AG04449 (cell line): ENCODE data around the gene ADORA1.

Experiments
- CTCF ChIA-PET: fragments of 350-600 bp; formaldehyde crosslinking; extraction: SDS; loops from one replicate; lab custom pipeline; 2021; ENCODE audit warnings: antibody characterized with exemption; lab: Yijun Ruan, JAX
- POLR2A ChIA-PET: fragments of 400-600, 350-600 bp; formaldehyde crosslinking; extraction: SDS; loops from one replicate; lab custom pipeline; 2020; ENCODE audit warnings: antibody characterized with exemption, inconsistent platforms; lab: Yijun Ruan, JAX
- DNase-seq: peaks from one replicate; pipeline ENCODE4 v3.0.0-alpha.2; 2010; ENCODE audit warnings: low read depth, low spot score
- H3K4me3 ChIP-seq: 2 replicates; pipeline ENCODE4 v1.5.1; 2011; ENCODE audit warnings: low read depth, mild to moderate bottlenecking, control low read depth, low read length
- TF ChIP-seq, protein P1 (sequence below): IDR thresholded peaks from one replicate; pipeline ENCODE4 v1.5.1; 2011; ENCODE audit warnings: mild to moderate bottlenecking, moderate library complexity, low read length, control low read depth, inconsistent platforms; ENCODE audit not compliant: insufficient read depth; ENCODE audit errors: missing control alignments

ADORA1 gene

GRCh38 chr1:203168256-203168786 is 40.8 kb downstream of the ADORA1 start:
- ChIA-PET POLR2A (no interaction called here), CTCF (interaction anchor here (0.8 to 15.2 kb wide), 5 partner anchors 15 to 128 kb away, joined by 3 to 209 read pairs (median 4); partner anchors contain the start of gene CHI3L1)
- no peak overlapping the region for H3K4me3 ChIP-seq

GRCh38 chr1:203168991-203169390 is 41.5 kb downstream of the ADORA1 start:
- H3K4me3 ChIP-seq, result no peak overlapping the region
- CTCF ChIA-PET, result interaction anchor here (0.8 to 15.2 kb wide), 5 partner anchors 14 to 129 kb away, joined by 3 to 209 read pairs (median 4); partner anchors contain the start of gene CHI3L1
- TF ChIP-seq, protein P1, sequence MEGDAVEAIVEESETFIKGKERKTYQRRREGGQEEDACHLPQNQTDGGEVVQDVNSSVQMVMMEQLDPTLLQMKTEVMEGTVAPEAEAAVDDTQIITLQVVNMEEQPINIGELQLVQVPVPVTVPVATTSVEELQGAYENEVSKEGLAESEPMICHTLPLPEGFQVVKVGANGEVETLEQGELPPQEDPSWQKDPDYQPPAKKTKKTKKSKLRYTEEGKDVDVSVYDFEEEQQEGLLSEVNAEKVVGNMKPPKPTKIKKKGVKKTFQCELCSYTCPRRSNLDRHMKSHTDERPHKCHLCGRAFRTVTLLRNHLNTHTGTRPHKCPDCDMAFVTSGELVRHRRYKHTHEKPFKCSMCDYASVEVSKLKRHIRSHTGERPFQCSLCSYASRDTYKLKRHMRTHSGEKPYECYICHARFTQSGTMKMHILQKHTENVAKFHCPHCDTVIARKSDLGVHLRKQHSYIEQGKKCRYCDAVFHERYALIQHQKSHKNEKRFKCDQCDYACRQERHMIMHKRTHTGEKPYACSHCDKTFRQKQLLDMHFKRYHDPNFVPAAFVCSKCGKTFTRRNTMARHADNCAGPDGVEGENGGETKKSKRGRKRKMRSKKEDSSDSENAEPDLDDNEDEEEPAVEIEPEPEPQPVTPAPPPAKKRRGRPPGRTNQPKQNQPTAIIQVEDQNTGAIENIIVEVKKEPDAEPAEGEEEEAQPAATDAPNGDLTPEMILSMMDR, result no peak
- POLR2A ChIA-PET, result no interaction called here
- DNase-seq, result no peak

More at GRCh38 chr1:203168256-203168786, 40.8 kb downstream of the ADORA1 start:
- TF ChIP-seq, protein P1, result no peak
- DNase-seq, result no peak

DNA sequence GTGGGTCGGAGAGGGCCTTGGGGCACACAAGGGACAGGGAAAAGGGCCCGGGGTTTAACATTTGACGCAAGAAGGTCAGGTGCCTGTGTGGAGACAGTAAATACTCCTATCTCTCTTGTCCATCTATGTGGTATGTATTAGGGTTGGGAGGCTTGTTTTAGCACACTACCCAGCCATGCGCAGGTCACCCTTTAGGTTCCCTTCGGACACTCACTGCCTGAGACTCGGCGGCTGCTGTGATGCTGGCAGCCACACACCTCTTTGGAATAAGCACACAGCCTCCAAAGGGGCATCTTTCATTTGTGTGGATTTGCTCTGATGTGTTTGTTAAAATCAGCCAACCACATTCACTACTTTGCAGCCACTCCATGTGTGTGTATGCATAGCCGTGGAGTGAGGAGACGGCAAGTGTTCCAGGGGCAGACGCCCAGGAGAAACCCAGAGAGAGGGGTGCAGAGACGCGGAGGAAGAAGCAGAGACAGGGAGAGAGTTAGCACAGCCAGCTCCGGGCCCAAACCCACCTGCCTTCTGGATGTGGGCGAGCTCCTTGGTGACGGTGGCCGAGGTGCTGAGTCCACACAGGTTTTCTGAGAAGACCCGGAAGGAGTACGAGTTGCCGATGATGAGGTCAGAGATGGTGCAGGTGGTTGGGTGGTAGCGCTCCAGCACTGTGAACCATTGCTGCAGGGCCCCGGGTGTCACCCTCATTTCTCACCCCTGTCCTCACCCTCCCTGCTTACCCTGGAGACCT is 42.4 kb downstream of the ADORA1 start:
- no peak overlapping the region for H3K4me3 ChIP-seq
- DNase-seq, result no peak
- ChIA-PET POLR2A (no interaction called here), CTCF (interaction anchor here (0.6 to 15.2 kb wide), 9 partner anchors 8 to 130 kb away, joined by 3 to 209 read pairs (median 65); partner anchors contain the start of genes ADORA1 and CHI3L1)
- TF ChIP-seq, protein P1, result no peak

DNA sequence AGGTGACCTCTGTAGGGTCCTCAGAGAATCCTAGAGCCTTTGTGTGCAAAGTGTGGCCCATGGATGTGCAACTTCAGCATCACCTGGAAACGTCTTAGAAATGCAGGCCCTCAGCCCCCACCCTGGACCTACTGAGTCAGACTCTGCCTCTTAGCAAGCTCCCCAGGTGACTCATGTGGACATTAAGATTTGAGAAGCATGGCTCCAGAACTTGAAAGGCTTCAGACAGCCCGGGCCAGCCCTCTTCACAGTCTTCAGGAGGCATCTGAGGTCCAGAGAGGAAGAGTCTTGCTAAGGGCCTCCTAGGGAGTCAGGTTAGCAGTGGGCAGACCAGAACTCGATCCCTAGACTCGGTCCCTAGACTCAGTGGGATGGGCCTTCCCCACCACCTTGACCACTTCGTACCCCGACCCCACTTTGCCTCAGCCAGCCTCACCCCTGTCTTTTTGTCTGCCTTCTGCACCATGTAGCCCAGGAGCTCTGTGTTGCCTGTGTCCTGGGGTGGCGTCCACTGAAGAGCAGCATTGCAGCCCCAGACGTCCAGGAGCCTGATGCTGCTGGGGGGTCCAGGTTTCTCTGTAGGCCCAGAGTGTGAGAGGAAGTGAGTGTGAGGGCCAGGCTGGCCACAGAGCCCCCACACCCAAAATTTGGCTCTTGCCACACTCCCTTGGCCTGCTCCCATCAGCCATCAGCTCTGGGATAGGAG is 43.3 kb downstream of the ADORA1 start:
- no peak for DNase-seq
- POLR2A ChIA-PET, result no interaction called here
- TF ChIP-seq, protein P1, result no peak
- CTCF ChIA-PET, result interaction anchor here (1.1 to 15.2 kb wide), 16 partner anchors 9 to 131 kb away, joined by 3 to 209 read pairs (median 20); partner anchors contain the start of genes ADORA1 and CHI3L1
- no peak overlapping the region for H3K4me3 ChIP-seq

DNA sequence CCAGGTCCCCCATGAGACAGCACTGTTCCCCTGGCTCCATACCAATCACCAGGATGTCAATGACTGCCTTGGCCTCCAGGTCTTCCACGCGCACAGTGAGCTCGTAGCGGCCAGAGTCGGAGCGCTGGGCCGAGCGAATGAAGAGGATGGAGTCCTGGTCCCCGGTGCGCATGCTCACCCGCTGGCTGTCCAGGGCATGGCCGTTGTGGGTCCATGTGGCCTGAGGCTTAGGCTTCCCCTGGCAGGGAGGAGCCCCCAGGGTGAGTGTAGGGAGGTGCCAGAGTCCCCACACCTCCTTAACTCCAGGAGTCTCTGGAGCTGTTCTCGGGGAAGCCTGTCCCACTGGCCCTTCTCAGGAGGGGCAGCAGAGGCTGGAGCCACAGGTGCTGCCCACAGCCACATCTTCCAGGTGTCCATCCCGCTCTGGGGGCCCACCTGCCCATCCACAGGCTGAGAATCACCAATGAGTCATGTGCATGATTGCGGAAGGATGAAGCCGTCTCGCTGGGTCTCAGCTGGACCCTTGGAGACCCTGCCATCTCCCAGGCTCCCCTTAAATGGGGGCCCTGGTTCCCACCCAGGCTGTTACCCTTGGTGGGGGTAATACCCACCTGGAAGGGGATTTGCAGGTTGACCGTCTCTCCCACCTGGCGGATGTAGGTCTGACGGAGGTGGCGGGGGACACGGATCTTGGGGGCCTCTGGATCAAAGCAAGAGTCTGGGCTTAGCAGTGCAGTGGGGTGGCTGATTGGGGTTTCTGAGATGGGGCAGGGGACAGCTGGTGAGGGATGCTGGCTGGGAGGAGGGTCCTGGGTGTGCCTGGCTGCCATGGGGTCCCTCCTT is 44.0 kb downstream of the ADORA1 start:
- ChIA-PET POLR2A (no interaction called here), CTCF (interaction anchor here (0.7 to 15.2 kb wide), 29 partner anchors 10 to 144 kb away, joined by 3 to 209 read pairs (median 10); partner anchors contain the start of genes ADORA1 and CHI3L1)
- H3K4me3 ChIP-seq, result no peak overlapping the region
- DNase-seq, result no peak
- TF ChIP-seq, protein P1, result no peak
